GM12891 (cell line): ENCODE data around the gene HNF4A.

Experiments
- DNase-seq: peaks from one replicate; pipeline ENCODE4 v3.0.0; 2011; ENCODE audit warnings: low spot score; ENCODE audit not compliant: insufficient read length
- FAIRE-seq: peaks from 2 replicates; lab custom pipeline; 2011; peaks lifted over from hg19 to GRCh38; lab: Jason Lieb, UNC
- PAX5 ChIP-seq: IDR thresholded peaks from 2 replicates; pipeline ENCODE4 v1.6.1; 2011; ENCODE audit warnings: low read length, moderate library complexity, mild to moderate bottlenecking; ENCODE audit not compliant: insufficient read depth, severe bottlenecking
- POLR2A ChIP-seq: IDR thresholded peaks from 2 replicates; pipeline ENCODE4 v1.6.1; 2011; ENCODE audit warnings: low read depth, low read length, control low read depth
- POLR2AphosphoS5 ChIP-seq: IDR thresholded peaks from 2 replicates; pipeline ENCODE4 v1.6.1; 2011; ENCODE audit warnings: low read depth, low read length, control low read depth
- POU2F2 ChIP-seq: IDR thresholded peaks from 2 replicates; pipeline ENCODE4 v1.6.1; 2011; ENCODE audit warnings: low read depth, mild to moderate bottlenecking, control low read depth, low read length, moderate library complexity
- SPI1 ChIP-seq: IDR thresholded peaks from 2 replicates; pipeline ENCODE4 v1.6.1; 2011; ENCODE audit warnings: low read depth, low read length, control low read depth
- TAF1 ChIP-seq: IDR thresholded peaks from 2 replicates; pipeline ENCODE4 v1.6.1; 2011; ENCODE audit warnings: low read depth, low read length, control low read depth

The HNF4A gene

GRCh38 chr20:44403194-44404112 is 48.0 kb downstream of the HNF4A start:
- DNase-seq (no peak), FAIRE-seq (no peak)
- no peak for TF ChIP-seq POLR2A
- TF ChIP-seq TAF1: no peak
- TF ChIP-seq POU2F2: no peak
- TF ChIP-seq SPI1: no peak
- TF ChIP-seq PAX5: no peak
- TF ChIP-seq POLR2AphosphoS5: no peak

GRCh38 chr20:44404204-44405181 is 49.0 kb downstream of the HNF4A start:
- FAIRE-seq (no peak), DNase-seq (no peak)
- no peak for TF ChIP-seq SPI1
- no peak for TF ChIP-seq POLR2AphosphoS5
- no peak for TF ChIP-seq PAX5
- no peak for TF ChIP-seq POU2F2
- TF ChIP-seq TAF1: no peak
- TF ChIP-seq POLR2A: no peak

- DNase-seq (no peak), FAIRE-seq (no peak)
- TF ChIP-seq POU2F2: no peak
These were observed 49.8 kb downstream of the HNF4A start for GRCh38 chr20:44405257-44405656.

- no peak for FAIRE-seq
- TF ChIP-seq POLR2A: no peak
- TF ChIP-seq POU2F2: no peak
- TF ChIP-seq TAF1: no peak
- TF ChIP-seq PAX5: no peak
- no peak for TF ChIP-seq POLR2AphosphoS5
- no peak for TF ChIP-seq SPI1
- no peak for DNase-seq
These were observed 50.5 kb downstream of the HNF4A start for GRCh38 chr20:44405785-44406571.

- FAIRE-seq (no peak), DNase-seq (no peak)
- TF ChIP-seq PAX5 (no peak), SPI1 (no peak), TAF1 (no peak)
These were observed 51.2 kb downstream of the HNF4A start for GRCh38 chr20:44406572-44407137.

GRCh38 chr20:44407402-44408184 is 52.1 kb downstream of the HNF4A start:
- no peak for FAIRE-seq
- no peak for TF ChIP-seq POLR2AphosphoS5
- TF ChIP-seq PAX5: no peak
- TF ChIP-seq POU2F2: no peak
- TF ChIP-seq POLR2A: no peak
- no peak for TF ChIP-seq TAF1
- TF ChIP-seq SPI1: no peak
- no peak for DNase-seq

GRCh38 chr20:44409132-44409600 is 53.7 kb downstream of the HNF4A start:
- DNase-seq (no peak), FAIRE-seq (no peak)
- TF ChIP-seq POU2F2 (no peak), PAX5 (no peak), POLR2A (no peak), POLR2AphosphoS5 (no peak), SPI1 (no peak), TAF1 (no peak)

- FAIRE-seq: no peak
- TF ChIP-seq TAF1 (no peak), PAX5 (no peak), SPI1 (no peak), POLR2A (no peak), POLR2AphosphoS5 (no peak), POU2F2 (no peak)
These were observed 55.1 kb downstream of the HNF4A start for GRCh38 chr20:44410583-44411019.

More at GRCh38 chr20:44410583-44411019, 55.1 kb downstream of the HNF4A start:
- no peak for DNase-seq
